ENCODE data around the gene VDAC1. TPM values are rescaled to one million over a fixed set of nuclear protein-coding genes. Genes with fewer than 3 reads are reported as not detected.

VDAC1 gene
- total and polyA plus RNA-seq, 2 donors (not counting 3 experiments of a cell fraction or from before 2014, with no cell fraction given): 116 to 247 TPM

DNA sequence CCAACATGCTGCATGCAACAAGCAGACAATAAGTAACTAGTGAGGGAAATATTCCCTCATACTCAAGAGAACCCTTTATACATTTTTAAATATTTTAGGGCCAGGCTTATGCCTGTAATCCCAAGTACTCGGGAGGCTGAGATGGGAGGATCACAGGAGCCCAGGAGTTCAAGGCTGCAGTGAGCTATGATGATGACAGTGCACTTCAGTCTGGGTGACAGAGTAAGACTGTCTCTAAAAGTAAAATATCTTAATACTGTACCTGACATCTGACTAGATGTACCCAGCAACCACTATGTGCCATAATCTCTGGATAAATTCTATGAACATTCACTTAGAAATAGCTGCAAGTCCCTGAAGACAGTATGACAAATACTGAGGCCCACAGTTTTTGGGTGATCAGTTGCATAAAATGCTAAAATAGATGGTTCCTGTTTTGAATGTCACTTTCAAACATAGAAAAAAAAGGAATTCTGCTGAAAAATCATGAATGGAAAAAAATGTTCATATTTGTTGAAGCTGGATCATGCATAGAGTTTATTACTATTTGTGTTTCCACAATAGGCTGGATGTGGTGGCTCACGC is 34.4 kb downstream of the VDAC1 start:
- no peaks in the 10 kb centered on the region for H3K9me3 ChIP-seq (replicated peaks; ENCODE audit: control insufficient read depth, insufficient read depth, low read length)
- H3K9ac ChIP-seq (replicated peaks; ENCODE audit: extremely low read depth, insufficient read depth, low read length): no peak overlapping the region
- DNase-seq (ENCODE audit: low read depth, low spot score) (no peak), FAIRE-seq (no peak)
- H3K4me1 ChIP-seq (ENCODE audit: control insufficient read depth, extremely low read depth, insufficient read depth, low read length): peaks cover 6% of the 10 kb centered on the region
- no TSS peak for BruUV-seq (replicated peaks)
- dilution Hi-C loops (cut with MboI; ENCODE audit: extremely low pct_ligation_motif_present, low sequenced_read_pairs) (no loop called here), intact Hi-C loops (cut with micrococcal nuclease) (no loop called here)
- H3K36me3 ChIP-seq (ENCODE audit: control insufficient read depth in 2 of 2, extremely low read depth in 1 of 2, insufficient read depth in 2 of 2, low read length in 2 of 2): peaks cover 14 to 18% of the 10 kb centered on the region in 2 experiments
- no peak for TF ChIP-seq JUN (IDR thresholded peaks at IDR 0.05; ENCODE audit: borderline replicate concordance, insufficient read depth, insufficient read length, low read depth)
- CTCF ChIA-PET: interaction anchor here (1.7 to 3.4 kb wide), 3 partner anchors 8 to 69 kb away, joined by 5 to 15 read pairs (median 6); no protein-coding TSS in a partner anchor
- POLR2A ChIA-PET: no interaction called here
- peaks cover 22% of the 10 kb centered on the region for H3K79me2 ChIP-seq (ENCODE audit: control insufficient read depth, insufficient read depth, low read length)
- no peak overlapping the region for H3K27ac ChIP-seq (ENCODE audit: insufficient read depth, low read depth, low read length)
- no peaks in the 10 kb centered on the region for H3K27me3 ChIP-seq (ENCODE audit: control insufficient read depth in 2 of 2, insufficient read depth in 2 of 2, low read length in 2 of 2)
- H3K4me3 ChIP-seq (replicated peaks in 1 of 3; ENCODE audit: insufficient read depth in 1 of 3, low read depth in 1 of 3, low read length in 3 of 3): no peak overlapping the region
- no peak overlapping the region for H3K4me2 ChIP-seq (ENCODE audit: insufficient read depth, low read length)
- H4K20me1 ChIP-seq (replicated peaks; ENCODE audit: control insufficient read depth, extremely low read depth, insufficient read depth, low read length): no peaks in the 10 kb centered on the region
- no peak overlapping the region for H2AFZ ChIP-seq (ENCODE audit: low read depth, low read length)
- H3K9me1 ChIP-seq (replicated peaks; ENCODE audit: control insufficient read depth, extremely low read depth, insufficient read depth, low read length): no peaks in the 10 kb centered on the region

DNA sequence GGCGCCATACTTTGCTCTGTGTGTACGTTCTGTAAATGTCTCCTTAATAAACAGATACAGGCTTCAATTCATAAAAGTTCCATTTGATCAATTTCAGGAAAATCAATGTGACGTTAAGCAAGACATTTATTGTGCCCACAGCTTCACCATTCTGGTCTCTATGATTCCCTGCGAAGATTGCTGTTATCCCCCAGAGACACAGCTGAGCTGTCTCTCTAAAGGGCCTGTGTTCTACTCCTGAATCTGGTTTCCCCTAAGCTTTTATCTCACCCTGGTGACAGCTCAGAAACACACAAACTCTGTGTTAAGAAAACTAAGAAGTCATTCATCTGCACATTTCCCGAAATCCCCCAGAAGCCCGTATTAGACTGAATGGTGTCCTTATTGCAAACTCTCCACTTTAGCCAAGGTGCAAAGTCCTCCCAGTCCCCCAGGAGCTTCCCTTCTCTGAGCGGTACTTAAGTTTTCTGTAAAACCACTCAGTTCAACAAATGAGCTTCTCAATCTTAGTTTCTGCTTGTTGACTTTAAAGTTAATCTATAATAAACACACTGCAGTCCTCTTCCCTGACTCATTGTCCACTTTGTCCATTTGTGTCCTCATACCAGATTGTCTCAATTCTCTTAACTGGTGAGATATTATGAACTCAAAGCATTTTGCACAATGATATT is 35.0 kb downstream of the VDAC1 start:
- TF ChIP-seq, protein P1, sequence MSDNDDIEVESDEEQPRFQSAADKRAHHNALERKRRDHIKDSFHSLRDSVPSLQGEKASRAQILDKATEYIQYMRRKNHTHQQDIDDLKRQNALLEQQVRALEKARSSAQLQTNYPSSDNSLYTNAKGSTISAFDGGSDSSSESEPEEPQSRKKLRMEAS (IDR thresholded peaks at IDR 0.05; ENCODE audit: insufficient read depth, insufficient read length): no peak
- TF ChIP-seq, protein P2, sequence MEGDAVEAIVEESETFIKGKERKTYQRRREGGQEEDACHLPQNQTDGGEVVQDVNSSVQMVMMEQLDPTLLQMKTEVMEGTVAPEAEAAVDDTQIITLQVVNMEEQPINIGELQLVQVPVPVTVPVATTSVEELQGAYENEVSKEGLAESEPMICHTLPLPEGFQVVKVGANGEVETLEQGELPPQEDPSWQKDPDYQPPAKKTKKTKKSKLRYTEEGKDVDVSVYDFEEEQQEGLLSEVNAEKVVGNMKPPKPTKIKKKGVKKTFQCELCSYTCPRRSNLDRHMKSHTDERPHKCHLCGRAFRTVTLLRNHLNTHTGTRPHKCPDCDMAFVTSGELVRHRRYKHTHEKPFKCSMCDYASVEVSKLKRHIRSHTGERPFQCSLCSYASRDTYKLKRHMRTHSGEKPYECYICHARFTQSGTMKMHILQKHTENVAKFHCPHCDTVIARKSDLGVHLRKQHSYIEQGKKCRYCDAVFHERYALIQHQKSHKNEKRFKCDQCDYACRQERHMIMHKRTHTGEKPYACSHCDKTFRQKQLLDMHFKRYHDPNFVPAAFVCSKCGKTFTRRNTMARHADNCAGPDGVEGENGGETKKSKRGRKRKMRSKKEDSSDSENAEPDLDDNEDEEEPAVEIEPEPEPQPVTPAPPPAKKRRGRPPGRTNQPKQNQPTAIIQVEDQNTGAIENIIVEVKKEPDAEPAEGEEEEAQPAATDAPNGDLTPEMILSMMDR (IDR thresholded peaks at IDR 0.05; ENCODE audit: extremely low read depth in 1 of 2, insufficient read depth in 1 of 2, low read depth in 1 of 2, low read length in 2 of 2): no peak
- TF ChIP-seq POLR2AphosphoS5 (IDR thresholded peaks at IDR 0.05; ENCODE audit: insufficient read depth, low read depth, low read length) (no peak), POLR2A (IDR thresholded peaks at IDR 0.05; ENCODE audit: low read depth, low read length) (no peak), GATA2 (IDR thresholded peaks at IDR 0.05; ENCODE audit: insufficient read depth, insufficient read length, low read depth, low read length) (no peak), EZH2 (IDR thresholded peaks at IDR 0.05; ENCODE audit: borderline replicate concordance, low read depth, low read length, severe bottlenecking) (no peak), JUN (IDR thresholded peaks at IDR 0.05; ENCODE audit: borderline replicate concordance, insufficient read depth, insufficient read length, low read depth) (no peak), FOS (IDR thresholded peaks at IDR 0.05; ENCODE audit: borderline replicate concordance, insufficient read depth, low read length) (no peak), MYC (IDR thresholded peaks at IDR 0.05; ENCODE audit: low read depth, low read length) (no peak)
- ChIA-PET CTCF (interaction anchor here (0.9 to 3.4 kb wide), 5 partner anchors 9 to 546 kb away, joined by 3 to 15 read pairs (median 5); no protein-coding TSS in a partner anchor), POLR2A (no interaction called here)
- Histone ChIP-seq H3K27ac (ENCODE audit: insufficient read depth, low read depth, low read length) (no peak overlapping the region), H3K4me1 (ENCODE audit: control insufficient read depth, extremely low read depth, insufficient read depth, low read length) (peaks cover 6% of the 10 kb centered on the region), H3K9me3 (replicated peaks; ENCODE audit: control insufficient read depth, insufficient read depth, low read length) (no peaks in the 10 kb centered on the region), H2AFZ (ENCODE audit: low read depth, low read length) (no peak overlapping the region), H3K4me2 (ENCODE audit: insufficient read depth, low read length) (peak overlapping the region; percentile 15), H3K79me2 (ENCODE audit: control insufficient read depth, insufficient read depth, low read length) (peaks cover 28% of the 10 kb centered on the region), H3K4me3 (replicated peaks in 1 of 3; ENCODE audit: insufficient read depth in 1 of 3, low read depth in 1 of 3, low read length in 3 of 3) (no peak overlapping the region), H3K9ac (replicated peaks; ENCODE audit: extremely low read depth, insufficient read depth, low read length) (no peak overlapping the region), H3K36me3 (ENCODE audit: control insufficient read depth in 2 of 2, extremely low read depth in 1 of 2, insufficient read depth in 2 of 2, low read length in 2 of 2) (peaks cover 14 to 15% of the 10 kb centered on the region in 2 experiments), H4K20me1 (replicated peaks; ENCODE audit: control insufficient read depth, extremely low read depth, insufficient read depth, low read length) (no peaks in the 10 kb centered on the region), H3K27me3 (ENCODE audit: control insufficient read depth in 2 of 2, insufficient read depth in 2 of 2, low read length in 2 of 2) (no peaks in the 10 kb centered on the region), H3K9me1 (replicated peaks; ENCODE audit: control insufficient read depth, extremely low read depth, insufficient read depth, low read length) (no peaks in the 10 kb centered on the region)
- intact Hi-C loops (cut with micrococcal nuclease) (loop anchor here (2.0 kb wide), 1 partner anchor 35 kb away; the partner anchor contains the start of gene VDAC1), dilution Hi-C loops (cut with MboI; ENCODE audit: extremely low pct_ligation_motif_present, low sequenced_read_pairs) (no loop called here)
- BruUV-seq (replicated peaks): no TSS peak
- no peak for FAIRE-seq
- no peak for DNase-seq (ENCODE audit: low read depth, low spot score)

Data from endothelial cell of umbilical vein (primary cell).